Fibroblast of lung (primary cell): ENCODE data around the gene DET1.

Experiments used
- CTCF ChIP-seq, 2 donors: IDR thresholded peaks in 1 of 2; conservative IDR thresholded peaks in 1 of 2; 1 replicate in 1 of 2; 2 replicates in 1 of 2; pipeline ENCODE4 v1.5.1; 2011 to 2012; ENCODE audit warnings: low read length in 2 of 2, control low read depth in 1 of 2, inconsistent platforms in 1 of 2, low read depth in 1 of 2, mild to moderate bottlenecking in 1 of 2
- EZH2 ChIP-seq: IDR thresholded peaks from 2 replicates; pipeline ENCODE4 v1.5.1; 2012; ENCODE audit warnings: low read length, control low read depth, mild to moderate bottlenecking; ENCODE audit errors: missing control alignments

GRCh38 chr15:88512078-88512477, 34.4 kb downstream of the DET1 start:
- TF ChIP-seq CTCF (conservative IDR thresholded peaks at IDR 0.05 in 1 of 2, IDR thresholded peaks at IDR 0.05 in 1 of 2; ENCODE audit: low read depth in 1 of 2, low read length in 2 of 2) = no peak
- TF ChIP-seq EZH2 = no peak
